HUES6 (cell line): ENCODE data around the gene VSX1.

ENCODE experiments used
- H3K27ac ChIP-seq: 2 replicates; pipeline ENCODE4 v1.7.0; 2013; ENCODE audit warnings: low read depth, mild to moderate bottlenecking, low read length, inconsistent platforms
- H3K27me3 ChIP-seq: 2 replicates; pipeline ENCODE4 v1.6.1; 2013; ENCODE audit warnings: low read length; ENCODE audit not compliant: control insufficient read depth, insufficient read depth
- H3K36me3 ChIP-seq: 2 replicates; pipeline ENCODE4 v1.6.1; 2013; ENCODE audit warnings: low read length; ENCODE audit not compliant: control insufficient read depth, insufficient read depth
- H3K4me1 ChIP-seq: 2 replicates; pipeline ENCODE4 v1.6.1; 2013; ENCODE audit warnings: low read length; ENCODE audit not compliant: control insufficient read depth, insufficient read depth
- H3K4me3 ChIP-seq: 2 replicates; pipeline ENCODE4 v1.5.1; 2013; ENCODE audit warnings: low read depth, low read length
- H3K9ac ChIP-seq: one replicate; pipeline ENCODE4 v1.6.1; 2013; ENCODE audit warnings: mild to moderate bottlenecking, low read length
- H3K9me3 ChIP-seq: 2 replicates; pipeline ENCODE4 v1.6.1; 2013; ENCODE audit warnings: low read depth, low read length; ENCODE audit not compliant: control insufficient read depth, insufficient read depth

VSX1 gene

GRCh38 chr20:25043499-25044260 lies 38.3 kb downstream of the VSX1 start:
- Histone ChIP-seq H3K4me1 (no peaks in the 10 kb centered on the region), H3K4me3 (no peak overlapping the region), H3K9me3 (no peaks in the 10 kb centered on the region), H3K9ac (no peak overlapping the region), H3K27me3 (peaks cover 8% of the 10 kb centered on the region; the same call in 1 of the 2 replicates), H3K36me3 (no peaks in the 10 kb centered on the region), H3K27ac (no peak overlapping the region)

- H3K4me3 ChIP-seq, result no peak overlapping the region
- peaks cover 3% of the 10 kb centered on the region; the same call in 1 of the 2 replicates for H3K27me3 ChIP-seq
- no peak overlapping the region for H3K27ac ChIP-seq
- H3K9me3 ChIP-seq, result no peaks in the 10 kb centered on the region
- no peak overlapping the region for H3K9ac ChIP-seq
- no peaks in the 10 kb centered on the region for H3K4me1 ChIP-seq
- no peaks in the 10 kb centered on the region for H3K36me3 ChIP-seq
These were observed 39.1 kb downstream of the VSX1 start for GRCh38 chr20:25042531-25043498.

- Histone ChIP-seq H3K9me3 (no peaks in the 10 kb centered on the region), H3K9ac (no peak overlapping the region), H3K4me3 (no peak overlapping the region), H3K4me1 (no peaks in the 10 kb centered on the region), H3K36me3 (no peaks in the 10 kb centered on the region), H3K27ac (no peak overlapping the region), H3K27me3 (no peaks in the 10 kb centered on the region)
These were observed 40.0 kb downstream of the VSX1 start for GRCh38 chr20:25041813-25042530.

- Histone ChIP-seq H3K27me3 (no peaks in the 10 kb centered on the region), H3K4me1 (no peaks in the 10 kb centered on the region), H3K4me3 (no peak overlapping the region), H3K9ac (no peak overlapping the region), H3K9me3 (no peaks in the 10 kb centered on the region), H3K27ac (no peak overlapping the region), H3K36me3 (no peaks in the 10 kb centered on the region)
These were observed 41.5 kb downstream of the VSX1 start for GRCh38 chr20:25040438-25040831.

GRCh38 chr20:25039697-25040437 lies 42.1 kb downstream of the VSX1 start:
- H3K27ac ChIP-seq, result no peak overlapping the region
- no peaks in the 10 kb centered on the region for H3K9me3 ChIP-seq
- no peaks in the 10 kb centered on the region for H3K4me1 ChIP-seq
- no peak overlapping the region for H3K4me3 ChIP-seq
- no peaks in the 10 kb centered on the region for H3K27me3 ChIP-seq
- H3K36me3 ChIP-seq, result no peaks in the 10 kb centered on the region
- H3K9ac ChIP-seq, result no peak overlapping the region

- Histone ChIP-seq H3K9me3 (no peaks in the 10 kb centered on the region), H3K36me3 (no peaks in the 10 kb centered on the region), H3K27ac (no peak overlapping the region), H3K27me3 (no peaks in the 10 kb centered on the region), H3K4me3 (no peak overlapping the region), H3K9ac (no peak overlapping the region), H3K4me1 (no peaks in the 10 kb centered on the region)
These were observed 43.3 kb downstream of the VSX1 start for GRCh38 chr20:25038591-25039015.

- 0 out of 2 replicates have a peak, but pooled peaks cover 3% of the 10 kb centered on the region for H3K27me3 ChIP-seq
- H3K36me3 ChIP-seq, result no peaks in the 10 kb centered on the region
- H3K4me1 ChIP-seq, result no peaks in the 10 kb centered on the region
- H3K9me3 ChIP-seq, result no peaks in the 10 kb centered on the region
- no peak overlapping the region for H3K27ac ChIP-seq
- H3K4me3 ChIP-seq, result no peak overlapping the region
- no peak overlapping the region for H3K9ac ChIP-seq
These were observed 43.9 kb downstream of the VSX1 start for GRCh38 chr20:25038103-25038410.

- Histone ChIP-seq H3K9me3 (no peaks in the 10 kb centered on the region), H3K4me1 (peaks cover 3% of the 10 kb centered on the region; the same call in 1 of the 2 replicates), H3K27me3 (0 out of 2 replicates have a peak, but pooled peaks cover 5% of the 10 kb centered on the region), H3K4me3 (no peak overlapping the region), H3K9ac (no peak overlapping the region), H3K36me3 (no peaks in the 10 kb centered on the region), H3K27ac (no peak overlapping the region)
These were observed 44.4 kb downstream of the VSX1 start for GRCh38 chr20:25037288-25038102.

GRCh38 chr20:25036331-25036936 lies 45.5 kb downstream of the VSX1 start:
- peaks cover 5% of the 10 kb centered on the region; the same call in 1 of the 2 replicates for H3K4me1 ChIP-seq
- no peaks in the 10 kb centered on the region for H3K36me3 ChIP-seq
- no peak overlapping the region for H3K4me3 ChIP-seq
- no peaks in the 10 kb centered on the region for H3K9me3 ChIP-seq
- no peak overlapping the region for H3K9ac ChIP-seq
- H3K27me3 ChIP-seq, result 0 out of 2 replicates have a peak, but pooled peaks cover 5% of the 10 kb centered on the region
- no peak overlapping the region for H3K27ac ChIP-seq
